H1 (cell line): ENCODE measurements around the gene ALG3. TPM values are rescaled to one million over a fixed set of nuclear protein-coding genes. Genes with fewer than 3 reads are reported as not detected.

ENCODE experiments used
- ATF2 ChIP-seq: IDR thresholded peaks from 2 replicates; pipeline ENCODE4 v1.6.1; 2012; ENCODE audit warnings: low read length, inconsistent platforms
- CBX5 ChIP-seq: fragments of 300-800, 300-1000 bp; sonication (generic); IDR thresholded peaks from 2 replicates; pipeline ENCODE4 v1.7.1; 2016; ENCODE audit warnings: antibody characterized with exemption, low read length, low read depth
- CBX8 ChIP-seq: fragments of 300-800, 300-1000 bp; sonication (generic); IDR thresholded peaks from 2 replicates; pipeline ENCODE4 v1.7.1; 2016; ENCODE audit warnings: low read depth, low read length, borderline replicate concordance
- CHD7 ChIP-seq: fragments of 300-600 bp; sonication (generic); IDR thresholded peaks from 2 replicates; pipeline ENCODE4 v1.7.1; 2012; ENCODE audit warnings: low read length, moderate library complexity, mild to moderate bottlenecking, inconsistent platforms; ENCODE audit not compliant: insufficient replicate concordance
- JUN ChIP-seq: IDR thresholded peaks from 2 replicates; pipeline ENCODE4 v1.6.1; 2011; ENCODE audit warnings: low read depth, mild to moderate bottlenecking, improper control_type of control experiment, low read length
- MAX ChIP-seq: IDR thresholded peaks from 2 replicates; pipeline ENCODE4 v1.6.1; 2012; ENCODE audit warnings: inconsistent platforms
- SAP30 ChIP-seq: fragments of 300-600 bp; sonication (generic); IDR thresholded peaks from 2 replicates; pipeline ENCODE4 v1.7.1; 2012; ENCODE audit warnings: low read length, moderate library complexity, mild to moderate bottlenecking, inconsistent platforms; ENCODE audit not compliant: insufficient read depth, insufficient replicate concordance
- TBP ChIP-seq: IDR thresholded peaks from 2 replicates; pipeline ENCODE4 v1.6.1; 2011; ENCODE audit warnings: low read depth, low read length, improper control_type of control experiment
- polyA plus RNA-seq, 7 experiments: library from polyadenylated mRNA; depleted of rRNA in 3 of 7; stranded (reverse) in 5 of 7; unstranded in 2 of 7; fragments of >200 nt in 5 of 7; fragments of 200-250 nt in 2 of 7; gene quantifications; 1 replicate in 5 of 7; 2 replicates in 1 of 7; 4 replicates in 1 of 7; pipeline versions ENCODE4 v1.2.1 to v1.2.3, GENCODE V29; 2011 to 2013; ENCODE audit warnings: missing spikeins in 2 of 7, mixed read lengths in 2 of 7
- total RNA-seq: library from RNA; stranded (reverse); fragmentation: NEBNext Ultra II Directional; extraction: Animal tissue kit (Norgen Biotek cat#: 25700); gene quantifications from 2 replicates; pipeline ENCODE4 v1.2.1, GENCODE V29; 2021

The ALG3 gene
- total and polyA plus RNA-seq, 2 of the 8 experiments (the other 6 are each of a cell fraction or from before 2014, with no cell fraction given), result 54.6 to 148 TPM

GRCh38 chr3:184240384-184241140 is 8.2 kb downstream of the ALG3 start (continued):
- TF ChIP-seq CHD7, result no peak
- 0 out of 2 replicates have a peak, but pooled peaks have one; percentile 21 for TF ChIP-seq MAX
- no peak for TF ChIP-seq CBX5
- TF ChIP-seq JUN, result no peak
- no peak for TF ChIP-seq CBX8
- no peak for TF ChIP-seq ATF2
- TF ChIP-seq TBP, result no peak
- peak; percentile 83 for TF ChIP-seq SAP30
